Measurements from ENCODE around the gene PITPNC1.
"Not testable (repeated sequence)": the region's sequence is repeated elsewhere in the genome, so short reads cannot be mapped to it uniquely, and the experiment has no call there.

PITPNC1 gene

DNA sequence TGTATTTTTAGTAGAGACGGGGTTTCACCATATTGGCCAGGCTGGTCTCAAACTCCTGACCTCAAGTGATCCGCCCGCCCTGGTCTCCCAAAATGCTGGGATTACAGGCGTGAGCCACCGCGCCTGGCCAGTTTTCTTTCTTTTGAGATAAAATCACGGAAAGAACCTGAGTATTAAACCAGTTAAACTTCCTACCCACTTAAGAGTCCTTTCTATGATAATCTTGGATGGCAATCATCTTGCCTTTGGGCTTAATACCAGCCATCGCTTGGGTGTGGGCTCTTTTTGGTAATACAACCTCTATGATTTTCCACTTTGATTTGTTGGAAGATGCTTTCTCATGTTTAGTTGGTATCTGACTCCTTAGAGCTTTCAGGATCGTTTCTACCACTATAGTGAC is 24.0 kb downstream of the PITPNC1 start:
- DNase-seq (ENCODE audit: low read depth): no peak

DNA sequence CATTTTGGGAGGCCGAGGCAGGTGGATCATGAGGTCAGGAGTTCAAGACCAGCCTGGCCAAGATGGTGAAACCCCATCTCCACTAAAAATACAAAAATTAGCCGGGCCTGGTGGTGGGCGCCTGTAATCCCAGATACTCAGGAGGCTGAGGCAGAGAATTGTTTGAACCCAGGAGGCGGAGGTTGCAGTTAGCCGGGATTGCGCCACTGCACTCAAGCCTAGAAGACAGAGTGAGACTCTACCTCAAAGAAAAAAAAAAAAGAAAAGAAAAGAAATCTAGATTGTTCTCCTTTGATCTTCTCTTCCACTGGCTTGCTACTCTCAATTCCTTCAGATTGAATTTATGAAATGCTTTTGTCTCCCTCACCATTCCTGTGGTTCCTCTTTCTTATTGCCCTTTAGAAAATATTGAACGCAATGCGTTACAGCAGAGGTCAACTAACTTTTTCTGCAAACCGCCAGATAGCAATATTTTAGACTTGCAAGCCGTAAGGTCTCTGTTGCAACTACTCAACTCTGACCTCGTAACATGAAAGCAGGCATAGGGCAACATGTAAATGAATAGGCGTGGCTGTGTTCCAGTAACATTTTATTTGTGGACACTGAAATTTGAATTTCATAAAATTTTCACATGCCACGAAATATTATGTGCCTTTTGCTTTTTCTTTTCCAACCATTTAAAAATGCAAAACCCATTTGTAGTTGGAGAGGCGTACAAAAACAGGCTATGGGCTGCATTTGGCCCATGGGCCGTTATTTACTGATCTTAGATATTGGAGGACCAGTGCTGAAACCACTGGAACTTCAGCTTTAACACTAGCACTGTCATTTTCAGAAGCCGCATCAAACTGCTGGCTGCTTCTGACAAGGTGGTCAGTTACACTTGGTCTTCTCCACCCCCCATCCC is 24.8 kb downstream of the PITPNC1 start:
- DNase-seq (ENCODE audit: low read depth): no peak

DNA sequence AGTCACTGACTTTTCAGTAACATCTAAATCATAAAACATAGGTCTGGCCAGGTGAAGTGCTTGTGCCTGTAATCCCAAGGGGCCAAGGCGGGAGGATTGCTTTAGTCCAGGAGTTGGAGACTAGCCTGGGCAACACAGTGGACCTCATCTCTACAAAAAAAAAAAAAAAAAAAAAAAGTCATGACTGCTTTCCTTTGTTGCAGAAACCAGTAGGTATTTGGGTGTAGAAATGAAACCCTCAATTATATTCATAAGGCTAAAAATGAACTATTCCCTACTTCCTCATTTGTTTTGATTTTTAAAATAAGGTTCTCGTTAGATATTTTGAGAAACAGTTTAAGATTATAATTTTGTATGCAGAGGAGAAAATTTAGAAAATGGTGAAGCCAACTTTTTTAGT is 26.0 kb downstream of the PITPNC1 start:
- no peak for DNase-seq (ENCODE audit: low read depth)

DNA sequence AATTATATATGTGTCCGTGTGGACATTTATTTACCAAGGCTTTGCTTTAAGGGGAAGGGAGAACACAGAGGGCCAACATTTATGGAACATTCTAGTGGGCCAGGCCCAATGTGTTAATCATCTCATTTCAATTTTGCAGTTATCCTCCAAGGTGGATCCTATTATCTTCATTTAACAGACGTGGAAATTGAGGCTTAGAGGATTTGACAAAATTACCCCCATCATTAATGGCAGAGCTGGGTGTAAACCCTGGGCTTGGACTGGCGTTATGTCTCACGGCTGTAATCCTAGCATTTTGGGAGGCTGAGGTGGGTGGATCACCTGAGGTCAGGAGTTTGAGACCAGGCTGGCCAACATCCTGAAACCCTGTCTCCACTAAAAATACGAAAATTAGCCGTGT is 26.4 kb downstream of the PITPNC1 start:
- no peak for DNase-seq (ENCODE audit: low read depth)

DNA sequence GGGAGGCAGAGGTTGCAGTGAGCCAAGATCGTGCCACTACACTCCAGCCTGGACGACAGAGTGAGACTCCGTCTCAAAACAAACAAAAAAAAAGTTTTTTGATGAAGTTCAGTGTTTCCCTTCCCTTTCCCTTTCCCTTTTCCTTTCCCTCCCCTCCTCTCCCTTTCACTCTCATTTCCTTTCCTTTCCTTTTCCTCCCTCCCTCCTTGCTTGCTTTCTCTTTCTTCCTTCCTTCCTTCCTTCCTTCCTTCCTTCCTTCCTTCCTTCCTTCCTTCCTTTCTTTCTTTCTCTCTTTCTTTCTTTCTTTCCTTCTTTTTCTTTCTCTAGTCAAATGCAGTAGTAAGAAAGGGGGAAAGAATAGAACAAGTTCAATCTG is 31.4 kb downstream of the PITPNC1 start:
- DNase-seq (ENCODE audit: low read depth): not testable (repeated sequence)

DNA sequence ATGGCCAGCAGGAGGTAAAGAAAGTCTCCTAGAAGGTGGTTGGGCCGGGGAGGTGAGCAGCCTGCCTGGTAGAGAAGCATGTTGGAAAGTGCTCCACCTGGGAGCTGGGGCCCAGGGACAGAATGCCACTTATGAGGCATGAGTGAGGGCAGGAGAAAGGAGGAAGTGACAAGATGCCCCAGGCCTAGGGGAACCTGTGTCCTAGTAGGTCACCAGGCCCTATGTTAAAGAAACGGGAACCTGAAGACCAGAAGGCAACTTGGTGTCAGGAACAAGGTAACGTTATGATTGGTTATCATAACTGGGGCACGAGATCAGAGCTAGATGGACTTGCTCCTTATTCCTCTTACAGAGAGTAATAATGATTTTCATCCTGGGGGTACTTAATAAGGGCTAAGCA is 34.3 kb downstream of the PITPNC1 start:
- DNase-seq (ENCODE audit: low read depth): no peak

DNA sequence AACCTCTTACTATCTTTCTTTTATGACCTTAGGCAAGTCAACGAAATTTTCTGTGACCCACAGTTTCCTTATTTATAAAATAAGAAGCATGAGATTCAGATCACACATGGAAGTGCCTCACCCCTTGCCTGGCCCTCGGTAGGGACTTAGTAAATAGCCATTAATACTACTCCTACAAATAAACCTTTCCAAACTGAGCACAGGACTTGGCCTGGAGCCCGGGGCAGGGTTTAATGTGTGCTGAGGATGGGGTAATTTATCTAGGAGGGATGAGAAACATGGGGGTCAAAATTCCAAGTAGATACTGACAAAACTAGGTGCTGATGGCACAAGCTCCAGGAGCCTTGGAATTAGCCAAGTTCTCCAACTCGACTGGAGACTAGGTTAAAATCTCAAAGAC is 35.0 kb downstream of the PITPNC1 start:
- no peak for DNase-seq (ENCODE audit: low read depth)

DNA sequence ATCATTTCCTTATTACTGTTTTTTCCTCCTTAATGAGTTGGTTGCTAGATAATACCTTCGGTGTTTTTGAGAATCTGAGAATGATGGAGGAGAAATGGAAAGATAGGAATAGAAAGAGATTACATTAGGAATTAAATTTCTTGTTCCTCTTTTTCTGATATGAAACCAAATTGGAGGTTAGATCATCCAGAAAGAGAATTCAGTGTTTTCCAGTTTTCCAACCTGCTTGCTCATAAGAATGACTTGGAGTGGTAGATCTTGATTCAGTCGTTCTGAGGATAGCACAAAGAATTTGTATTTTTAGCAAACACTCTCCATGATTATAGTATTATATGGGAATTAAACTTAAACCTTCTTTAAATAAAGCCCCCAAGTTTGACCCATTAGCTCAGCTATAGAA is 35.9 kb downstream of the PITPNC1 start:
- DNase-seq (ENCODE audit: low read depth): no peak

DNA sequence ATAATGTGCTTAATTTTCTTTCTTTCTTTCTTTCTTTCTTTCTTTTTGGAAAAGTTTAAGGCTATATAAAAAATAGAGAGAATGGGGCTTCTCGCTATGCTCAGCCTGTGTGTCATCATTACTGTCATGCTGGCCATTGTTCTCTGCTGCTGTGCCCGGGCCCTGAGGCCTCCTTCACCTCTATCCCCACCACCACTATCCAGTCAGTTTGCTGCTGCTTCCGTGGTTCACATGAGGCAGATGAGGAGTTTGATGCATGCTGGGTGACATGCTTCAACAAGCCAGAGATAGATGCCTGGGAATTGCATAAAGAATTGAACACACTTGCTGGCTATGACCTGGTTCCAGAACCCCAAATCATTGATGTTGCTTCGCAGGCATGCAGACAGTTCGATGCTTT is 36.3 kb downstream of the PITPNC1 start:
- DNase-seq (ENCODE audit: low read depth): no peak

DNA sequence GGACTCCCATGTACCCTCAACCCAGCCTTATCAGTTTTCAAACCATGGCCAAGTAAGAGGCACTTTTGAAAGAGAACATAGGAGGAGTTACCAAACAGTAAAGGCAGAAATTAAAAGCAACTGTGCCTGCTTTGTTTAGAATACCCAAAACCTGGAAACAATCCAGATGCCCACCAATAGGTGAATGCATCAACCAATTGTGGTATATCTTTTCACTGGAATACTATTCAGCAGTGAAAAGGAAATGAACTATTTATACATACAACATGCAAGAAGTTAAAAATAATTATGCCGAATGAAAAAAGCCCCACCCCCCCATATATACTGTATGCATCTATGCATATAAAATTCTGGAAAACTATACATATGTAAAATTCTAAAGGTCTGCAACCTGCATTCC is 37.0 kb downstream of the PITPNC1 start:
- no peak for DNase-seq (ENCODE audit: low read depth)

DNA sequence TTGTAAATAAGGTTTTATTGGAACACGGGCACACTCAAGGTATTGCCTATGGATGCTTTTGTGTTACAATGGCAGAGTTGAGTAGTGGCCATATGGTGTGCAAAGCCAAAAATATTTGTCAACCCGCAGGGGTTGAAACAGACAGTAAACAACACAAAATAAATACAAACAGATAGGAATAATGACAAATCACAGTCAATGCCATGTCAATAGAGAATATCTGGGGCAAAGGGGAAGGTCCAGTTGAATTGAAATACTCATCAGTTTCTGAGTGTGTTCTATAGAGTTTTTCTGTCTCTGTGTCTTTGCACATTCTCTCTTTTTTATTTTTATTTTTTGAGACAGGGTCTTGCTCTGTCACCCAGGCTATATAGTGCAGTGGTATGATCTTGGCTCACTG is 37.5 kb downstream of the PITPNC1 start:
- DNase-seq (ENCODE audit: low read depth): no peak

DNA sequence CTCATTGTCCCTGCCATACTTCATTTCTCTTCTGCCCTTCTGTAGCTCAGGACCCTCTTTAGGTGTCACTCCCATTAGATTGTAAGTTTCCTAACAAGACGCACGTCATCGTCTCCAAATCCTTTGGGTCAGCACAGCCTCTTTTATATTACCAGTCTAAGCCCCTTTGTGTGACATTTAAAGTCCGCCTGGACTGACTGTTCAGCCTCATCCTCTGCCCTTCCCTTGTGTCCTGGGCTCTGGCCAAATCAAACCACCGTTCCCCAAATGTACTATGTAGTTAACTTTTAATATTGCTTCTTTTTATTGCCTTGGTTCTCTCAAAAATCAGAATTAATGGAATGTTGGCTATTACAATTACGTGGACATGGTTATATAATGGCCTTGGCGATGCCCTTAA is 38.2 kb downstream of the PITPNC1 start:
- no peak for DNase-seq (ENCODE audit: low read depth)

DNA sequence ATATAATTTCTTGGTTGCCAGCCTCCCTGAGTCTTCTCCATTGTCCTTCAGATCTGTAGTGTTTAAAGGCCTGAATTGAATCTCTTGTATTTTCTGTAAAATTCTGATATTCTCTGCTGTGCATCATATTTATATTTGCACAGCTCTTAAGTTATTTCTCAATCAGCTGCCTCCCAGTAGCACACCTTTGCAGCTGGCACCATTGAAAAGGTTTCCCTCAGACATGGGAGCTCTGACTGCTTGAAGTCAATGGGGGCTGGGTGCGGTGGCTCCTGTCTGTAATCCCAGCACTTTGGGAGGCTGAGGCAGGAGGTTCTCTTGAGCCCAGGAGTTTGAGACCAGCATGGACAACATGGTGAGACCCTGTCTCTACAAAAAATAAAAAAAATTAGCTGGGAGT is 40.4 kb downstream of the PITPNC1 start:
- DNase-seq (ENCODE audit: low read depth): no peak

DNA sequence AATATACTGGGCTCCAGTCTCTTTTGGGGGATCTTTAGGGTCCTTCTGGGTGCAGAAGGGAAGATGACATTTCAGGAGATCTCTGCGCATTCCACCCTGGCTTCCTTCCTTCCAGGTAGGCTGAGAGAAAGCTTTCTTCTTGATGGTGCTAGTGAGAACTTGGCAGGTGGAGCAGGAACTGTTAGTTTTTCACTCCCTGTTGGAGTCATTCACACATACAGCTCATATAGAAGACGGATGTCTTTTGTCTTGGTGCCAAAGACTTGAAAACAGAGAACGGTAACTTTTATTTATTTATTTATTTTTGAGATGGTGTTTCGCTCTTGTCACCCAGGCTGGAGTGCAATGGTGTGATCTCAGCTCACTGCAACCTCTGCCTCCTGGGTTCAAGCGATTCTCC is 43.9 kb downstream of the PITPNC1 start:
- DNase-seq (ENCODE audit: low read depth): no peak

DNA sequence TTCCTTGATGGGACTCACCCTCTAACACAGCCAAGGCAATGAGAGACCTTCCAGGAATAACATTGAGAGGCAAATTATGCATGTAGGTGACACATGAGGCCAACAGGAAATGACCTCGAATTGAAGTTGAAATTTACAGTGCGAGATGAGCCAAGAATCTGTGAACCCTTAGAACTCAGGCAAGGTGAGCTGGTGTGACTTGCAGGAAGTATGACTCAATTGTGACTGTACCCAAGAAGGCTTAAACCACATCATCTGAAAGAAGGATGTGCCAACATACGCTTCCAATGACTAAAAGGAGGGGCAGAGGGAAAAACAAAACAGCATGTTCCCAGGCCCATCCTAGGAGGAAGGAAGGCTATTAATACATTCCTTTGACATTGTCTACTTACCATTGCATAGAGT is 44.8 kb downstream of the PITPNC1 start:
- peak; percentile 58 for DNase-seq (ENCODE audit: low read depth)

DNA sequence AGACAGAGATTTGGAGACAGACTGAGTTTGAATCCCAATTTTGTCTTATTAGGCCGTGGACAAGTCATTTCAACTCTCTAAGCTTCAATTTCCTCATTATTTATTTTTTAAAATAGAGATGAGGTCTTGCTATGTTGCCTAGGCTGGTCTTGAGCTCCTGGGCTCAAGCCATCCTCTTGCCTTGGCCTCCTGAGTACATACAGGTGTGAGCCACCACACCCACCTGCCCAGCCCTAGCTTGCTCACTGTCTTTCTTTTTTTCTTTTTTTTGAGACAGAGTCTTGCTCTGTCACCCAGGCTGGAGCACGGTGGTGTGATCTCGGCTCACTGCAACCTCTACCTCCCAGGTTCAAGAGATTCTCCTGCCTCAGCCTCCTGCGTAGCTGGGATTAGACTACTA is 45.2 kb downstream of the PITPNC1 start:
- DNase-seq (ENCODE audit: low read depth): peak; percentile 25

DNA sequence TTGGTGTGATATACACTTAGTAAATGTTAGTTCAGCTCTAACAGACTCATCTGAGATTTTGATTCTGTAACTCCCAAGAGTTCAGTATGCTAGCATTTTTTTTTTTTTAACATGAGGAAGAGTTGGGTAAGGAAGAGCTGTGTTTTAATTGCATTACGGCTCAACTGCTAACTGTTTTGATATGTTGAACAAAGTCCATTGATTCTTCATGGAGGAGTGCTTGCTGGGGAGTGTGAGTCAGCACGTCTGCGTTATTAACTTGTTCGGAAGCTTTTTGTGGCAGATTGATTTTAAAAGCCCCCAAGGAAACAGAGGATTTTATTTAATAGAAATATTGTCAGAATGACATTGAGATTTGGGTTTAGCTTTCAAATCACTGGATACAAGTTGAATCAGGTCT is 45.8 kb downstream of the PITPNC1 start:
- DNase-seq (ENCODE audit: low read depth): no peak

DNA sequence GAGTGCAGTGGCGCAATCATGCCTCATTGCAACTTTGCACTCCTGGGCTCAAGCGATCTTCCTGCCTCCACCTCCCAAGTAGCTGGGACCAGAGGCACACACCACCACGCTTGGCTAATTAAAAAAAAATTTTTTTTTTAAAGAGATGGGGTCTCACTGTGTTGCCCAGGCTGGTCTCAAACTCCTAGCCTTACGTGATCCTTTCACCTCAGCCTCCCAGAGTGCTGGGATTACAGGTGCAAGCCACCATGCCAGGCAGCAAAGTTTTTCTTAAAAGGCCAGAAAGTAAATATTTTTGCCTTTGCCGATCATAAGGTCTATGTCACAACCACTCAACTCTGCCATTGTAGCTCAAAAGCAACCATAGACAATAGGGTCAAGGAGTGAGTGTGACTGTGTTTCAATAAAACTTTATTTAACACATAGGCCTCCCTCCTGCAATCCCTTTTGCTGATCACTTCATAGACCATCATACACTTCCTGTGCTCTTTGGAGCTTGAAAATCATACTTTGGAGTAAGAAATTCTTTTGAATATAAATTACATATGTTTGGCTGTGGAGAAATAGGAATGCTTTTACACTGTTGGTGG is 48.6 kb downstream of the PITPNC1 start:
- DNase-seq (ENCODE audit: low read depth): no peak

DNA sequence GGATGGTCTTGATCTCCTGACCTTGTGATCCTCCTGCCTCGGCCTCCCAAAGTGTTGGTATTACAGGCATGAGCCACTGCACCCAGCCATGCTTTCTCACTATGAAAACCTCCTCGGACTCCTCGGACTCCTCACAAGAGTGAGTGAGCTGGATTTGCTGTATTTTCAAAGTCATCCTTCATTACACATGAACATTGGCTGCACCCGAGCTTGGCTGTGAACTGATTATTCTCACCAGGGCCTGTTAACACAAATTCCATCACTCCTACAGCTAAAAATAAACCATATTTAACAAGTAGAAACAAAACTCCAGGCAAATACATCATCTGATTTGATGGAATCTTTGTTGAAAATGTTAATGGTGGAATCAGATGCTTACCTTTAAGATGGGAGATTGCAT is 50.3 kb downstream of the PITPNC1 start:
- DNase-seq (ENCODE audit: low read depth): no peak

DNA sequence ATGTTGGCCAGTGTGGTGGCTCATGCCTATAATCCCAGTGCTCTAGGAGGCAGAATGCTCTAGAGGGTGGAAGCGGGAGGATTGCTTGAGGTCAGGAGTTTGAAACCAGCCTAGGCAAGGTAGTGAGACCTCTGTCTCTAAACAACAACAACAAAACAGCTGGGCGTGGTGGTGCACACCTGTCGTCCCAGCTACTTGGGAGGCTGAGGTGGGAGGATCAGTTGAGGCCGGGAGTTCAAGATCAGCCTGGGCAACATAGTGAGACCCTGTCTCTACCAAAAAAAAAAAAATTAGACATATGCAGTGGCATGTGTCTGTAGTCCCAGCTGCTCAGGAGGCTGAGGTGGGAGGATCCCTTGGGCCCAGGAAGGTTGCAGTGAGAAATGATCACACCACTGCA is 53.4 kb downstream of the PITPNC1 start:
- DNase-seq (ENCODE audit: low read depth): not testable (repeated sequence)

DNA sequence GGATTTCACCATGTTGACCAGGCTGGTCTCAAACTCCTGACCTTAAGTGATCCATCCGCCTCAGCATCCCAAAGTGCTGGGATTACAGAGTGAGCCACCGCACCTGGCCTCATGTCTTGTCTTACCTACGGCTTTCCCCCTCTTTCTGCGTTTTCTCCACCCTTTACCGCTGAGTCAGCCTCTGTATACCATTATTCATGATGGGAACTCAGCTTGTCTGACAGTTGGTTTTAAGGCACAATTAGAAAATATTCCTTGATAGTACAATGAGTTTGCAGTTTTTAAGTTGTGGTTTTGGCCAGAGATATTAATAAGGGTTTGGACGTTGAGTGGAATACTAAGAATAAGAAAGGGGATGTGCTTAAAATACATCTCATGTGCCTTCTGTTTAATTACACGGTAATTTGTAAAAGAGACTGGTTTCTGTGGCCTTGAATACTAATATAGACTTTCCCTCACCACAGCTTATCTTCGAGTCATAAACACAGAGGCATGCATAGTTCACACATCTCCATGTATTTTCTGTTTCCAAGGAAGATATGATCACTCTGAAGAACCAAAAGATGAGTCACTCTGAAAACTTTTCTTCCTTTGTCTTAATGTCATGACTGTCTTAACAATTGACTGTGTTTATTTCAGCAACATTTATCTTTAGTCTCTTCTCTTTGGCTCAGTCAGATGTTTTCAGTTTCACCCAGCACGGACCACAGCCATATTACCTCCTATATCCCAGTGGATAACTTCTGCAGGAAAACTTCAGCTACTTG is 54.4 kb downstream of the PITPNC1 start:
- no peak for DNase-seq (ENCODE audit: low read depth)

DNA sequence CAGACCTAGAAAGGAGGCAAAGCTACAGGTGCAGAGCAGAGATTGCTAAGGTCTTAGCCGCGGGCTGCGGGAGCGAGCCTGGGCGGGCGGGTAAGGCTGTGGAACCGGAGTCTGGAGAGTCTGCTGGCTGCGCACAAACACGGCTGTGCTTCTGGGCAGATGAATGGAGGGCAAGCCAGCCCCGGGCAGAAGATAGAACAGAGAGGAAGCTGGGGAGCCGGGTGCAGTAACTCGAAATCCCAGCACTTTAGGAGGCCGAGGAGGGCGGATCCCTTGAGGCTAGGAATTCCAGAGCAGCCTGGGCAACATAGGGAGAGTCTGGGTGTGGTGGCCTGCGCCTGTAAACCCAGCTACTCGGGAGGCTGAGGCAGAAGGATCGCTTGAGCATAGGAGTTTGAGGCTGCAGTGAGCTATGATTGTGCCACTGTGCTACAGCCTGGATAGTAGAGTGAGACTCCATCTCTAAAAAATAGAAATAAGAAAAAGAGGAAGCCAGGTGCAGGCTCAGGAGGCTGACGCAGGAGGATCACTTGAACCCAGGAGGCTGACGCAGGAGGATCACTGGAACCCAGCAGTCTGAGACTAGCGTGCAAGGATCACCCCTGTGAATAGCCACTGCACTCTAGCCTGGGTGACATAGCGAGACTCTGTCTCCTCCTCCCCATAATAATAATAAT is 56.3 kb downstream of the PITPNC1 start:
- no peak for DNase-seq (ENCODE audit: low read depth)
